ENCODE results near the gene BCAS3. TPM values are rescaled to one million over a fixed set of nuclear protein-coding genes. Genes with fewer than 3 reads are reported as not detected.

The BCAS3 gene
- total RNA-seq, 1 experiment from 2014 or later = 26.3 TPM

GRCh38 chr17:61018938-61019337 is 341.3 kb downstream of the BCAS3 start (continued):
- TF ChIP-seq ZBTB33 (IDR thresholded peaks at IDR 0.05; ENCODE audit: extremely low read depth, insufficient replicate concordance, low read length) (no peak), ZFX (IDR thresholded peaks at IDR 0.05) (no peak), CBX3 (IDR thresholded peaks at IDR 0.05; ENCODE audit: low read depth) (no peak), EZH2 (IDR thresholded peaks at IDR 0.05) (no peak), MAX (IDR thresholded peaks at IDR 0.05) (no peak), EZH2phosphoT487 (IDR thresholded peaks at IDR 0.05; ENCODE audit: borderline replicate concordance) (no peak), ATF3 (IDR thresholded peaks at IDR 0.05) (no peak), EGR1 (IDR thresholded peaks at IDR 0.05; ENCODE audit: low read depth) (no peak)

GRCh38 chr17:61023996-61024395 is 346.3 kb downstream of the BCAS3 start:
- Histone ChIP-seq H3K4me1 (ENCODE audit: control insufficient read depth in 1 of 2, insufficient read depth in 2 of 2, low read length in 2 of 2) (no peaks in the 10 kb centered on the region), H3K9me3 (ENCODE audit: control insufficient read depth in 1 of 2, insufficient read depth in 1 of 2, low read depth in 1 of 2, low read length in 2 of 2) (no peaks in the 10 kb centered on the region), H3K27me3 (ENCODE audit: insufficient read depth, low read length) (no peaks in the 10 kb centered on the region), H3K4me2 (ENCODE audit: low read length) (no peak overlapping the region), H3K79me2 (ENCODE audit: insufficient read depth, low read length) (no peaks in the 10 kb centered on the region), H3K36me3 (ENCODE audit: control insufficient read depth in 1 of 2, insufficient read depth in 2 of 2, low read length in 2 of 2) (no peaks in the 10 kb centered on the region), H3K9ac (ENCODE audit: low read length) (no peak overlapping the region), H3K27ac (ENCODE audit: low read depth, low read length) (no peak overlapping the region), H3K4me3 (replicated peaks in 1 of 2; ENCODE audit: low read depth in 1 of 2, low read length in 2 of 2) (no peak overlapping the region), H2AFZ (ENCODE audit: low read depth, low read length, poor library complexity, severe bottlenecking) (no peak overlapping the region), H3K9me2 (ENCODE audit: insufficient read depth) (no peaks in the 10 kb centered on the region), H4K20me1 (ENCODE audit: insufficient read depth) (no peaks in the 10 kb centered on the region)
- CTCF ChIA-PET = no interaction called here
- DNase-seq (ENCODE audit: low read depth, low spot score) = no peak
- intact Hi-C loops (cut with micrococcal nuclease) = no loop called here
- TF ChIP-seq CTCF (IDR thresholded peaks at IDR 0.05 in 2 of 3, conservative IDR thresholded peaks at IDR 0.05 in 1 of 3; ENCODE audit: borderline replicate concordance in 1 of 3, insufficient read depth in 1 of 3, low read depth in 2 of 3, low read length in 2 of 3) = no peak
- no peak for TF ChIP-seq ZFX (IDR thresholded peaks at IDR 0.05)
- no peak for TF ChIP-seq CBX3 (IDR thresholded peaks at IDR 0.05; ENCODE audit: low read depth)
- TF ChIP-seq REST (IDR thresholded peaks at IDR 0.05; ENCODE audit: low read depth) = no peak
- TF ChIP-seq SRF (IDR thresholded peaks at IDR 0.05; ENCODE audit: low read depth) = no peak
- no peak for TF ChIP-seq SP1 (IDR thresholded peaks at IDR 0.05; ENCODE audit: low read depth)
- no peak for TF ChIP-seq MAX (IDR thresholded peaks at IDR 0.05)
- TF ChIP-seq ELF1 (IDR thresholded peaks at IDR 0.05; ENCODE audit: borderline replicate concordance, low read depth) = no peak
- no peak for TF ChIP-seq JUND (IDR thresholded peaks at IDR 0.05)
- no peak for TF ChIP-seq POLR2AphosphoS5 (IDR thresholded peaks at IDR 0.05; ENCODE audit: low read depth, low read length)
- no peak for TF ChIP-seq ATF3 (IDR thresholded peaks at IDR 0.05)
- TF ChIP-seq FOSL1 (IDR thresholded peaks at IDR 0.05; ENCODE audit: low read depth) = no peak
- TF ChIP-seq RAD21 (IDR thresholded peaks at IDR 0.05; ENCODE audit: low read depth) = no peak
- POLR2A ChIA-PET = no interaction called here
- RAD21 ChIA-PET (ENCODE audit: low non-redundant PET in 1 of 2, low total read pairs in 2 of 2, uncharacterized antibody in 2 of 2, unreplicated experiment in 2 of 2) = no interaction called here
- ATAC-seq = no peak
- no TSS peak for BruUV-seq (replicated peaks)

Data from HCT116 (cell line).